GM23248 (cell line): ENCODE measurements around the gene FTO.

ENCODE experiments used
- EZH2 ChIP-seq: fragments of 200-600 bp; sonication (generic); IDR thresholded peaks from 2 replicates; pipeline ENCODE4 v1.6.1; 2018; ENCODE audit warnings: antibody characterized with exemption, mild to moderate bottlenecking; ENCODE audit not compliant: insufficient read depth, poor library complexity, severe bottlenecking
- EZH2phosphoT487 ChIP-seq: fragments of 200-600 bp; sonication (generic); IDR thresholded peaks from 2 replicates; pipeline ENCODE4 v1.6.1; 2018; ENCODE audit warnings: antibody characterized with exemption, moderate library complexity, mild to moderate bottlenecking, low read depth; ENCODE audit not compliant: insufficient read depth

DNA sequence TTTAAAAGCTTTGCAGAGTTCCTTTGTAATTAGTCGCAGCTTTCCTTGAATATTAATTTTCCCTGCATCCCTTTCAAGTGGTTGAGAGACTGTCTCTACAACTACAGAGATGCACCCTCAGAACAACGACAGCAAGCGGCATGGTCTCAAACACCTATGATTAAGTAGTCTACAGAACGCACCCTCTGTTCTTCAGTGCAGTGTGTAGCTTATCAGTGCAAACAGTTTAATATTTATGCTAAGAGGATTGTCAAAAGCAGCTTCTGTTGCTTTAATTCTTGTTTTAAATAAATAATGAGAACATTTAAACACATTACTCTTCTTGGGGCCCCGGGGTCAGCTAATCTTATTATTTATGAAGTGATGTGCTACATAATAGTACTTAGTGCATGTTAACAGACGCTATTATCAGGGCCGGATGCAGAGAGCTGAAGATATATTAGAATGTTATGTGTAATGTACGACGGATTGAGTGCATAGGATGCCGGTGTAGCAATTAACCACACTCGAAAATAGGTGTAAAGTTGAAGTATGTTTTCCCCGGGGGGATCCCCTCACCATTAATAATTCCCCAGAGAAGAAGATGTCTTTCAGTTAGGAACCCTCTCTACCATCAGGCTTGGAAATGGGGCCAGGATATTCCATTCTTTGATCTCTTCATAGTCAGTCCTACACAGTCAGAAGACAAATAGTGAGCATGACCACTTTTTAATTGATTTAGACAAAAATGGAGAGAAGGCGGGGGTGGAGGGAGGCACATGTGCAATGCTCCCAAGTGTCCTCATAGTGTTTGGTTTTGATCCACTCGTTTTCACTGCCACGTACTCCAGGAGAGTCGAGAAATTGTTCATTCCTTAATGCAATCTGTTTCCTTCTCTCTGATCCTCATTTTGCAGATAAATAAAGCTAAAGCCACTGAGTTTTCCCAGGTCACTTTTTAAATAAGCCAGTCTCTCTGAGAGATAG, 406.3 kb downstream of the FTO start:
- TF ChIP-seq EZH2 = no peak
- no peak for TF ChIP-seq EZH2phosphoT487
